PC-9 (cell line): Measurements from ENCODE around the gene OR2L3. TPM values are rescaled to one million over a fixed set of nuclear protein-coding genes. Genes with fewer than 3 reads are reported as not detected.

ENCODE experiments used
- BruUV-seq: library from RNA; stranded (reverse); fragments of 400-500 nt; replicated peaks from 2 replicates; lab custom pipeline; 2021; lab: Mats Ljungman, UMichigan
- CTCF ChIA-PET: fragments of 300-600 bp; sonication (Branson Sonifier 250); formaldehyde crosslinking; loops from one replicate; lab custom pipeline; 2022; ENCODE audit warnings: antibody characterized with exemption; lab: Charles Lee
- POLR2A ChIA-PET: fragments of 300-600 bp; sonication (Branson Sonifier 250); formaldehyde crosslinking; loops from one replicate; lab custom pipeline; 2022; ENCODE audit warnings: antibody characterized with exemption; ENCODE audit not compliant: unreplicated experiment; lab: Charles Lee
- DNase-seq, 2 experiments: peaks; one replicate each; pipeline versions ENCODE4 v3.0.0 to v3.0.0-alpha.2; 2015 to 2022; ENCODE audit warnings: mixed read lengths in 1 of 2
- H2AFZ ChIP-seq: fragments of 200-600 bp; sonication (generic); 2 replicates; pipeline ENCODE4 v1.8.1; 2017; ENCODE audit warnings: antibody characterized with exemption
- H3F3A ChIP-seq: fragments of 200-600 bp; sonication (generic); 2 replicates; pipeline ENCODE4 v1.8.1; 2017; ENCODE audit warnings: antibody characterized with exemption, mild to moderate bottlenecking, low read depth; ENCODE audit not compliant: insufficient read depth
- H3K27ac ChIP-seq: fragments of 200-600 bp; sonication (generic); 2 replicates; pipeline ENCODE4 v1.6.1; 2016; ENCODE audit warnings: mixed run types
- H3K27me3 ChIP-seq: fragments of 200-600 bp; sonication (generic); 2 replicates; pipeline ENCODE4 v1.6.1; 2016; ENCODE audit warnings: low read depth, mixed run types; ENCODE audit not compliant: insufficient read depth
- H3K36me3 ChIP-seq: fragments of 200-600 bp; sonication (generic); 2 replicates; pipeline ENCODE4 v1.6.1; 2016; ENCODE audit warnings: low read depth, mixed run types
- H3K4me1 ChIP-seq: fragments of 200-600 bp; sonication (generic); replicated peaks from 2 replicates; pipeline ENCODE4 v1.6.1; 2016; ENCODE audit warnings: mixed run types; ENCODE audit not compliant: insufficient read depth
- H3K4me2 ChIP-seq: fragments of 200-600 bp; sonication (generic); 2 replicates; pipeline ENCODE4 v1.6.1; 2017; ENCODE audit warnings: mixed run types
- H3K4me3 ChIP-seq: fragments of 200-600 bp; sonication (generic); 2 replicates; pipeline ENCODE4 v1.6.1; 2016; ENCODE audit warnings: mixed run types
- H3K79me2 ChIP-seq: fragments of 200-600 bp; sonication (generic); 2 replicates; pipeline ENCODE4 v1.6.1; 2017; ENCODE audit warnings: low read depth, mixed run types
- H3K9me2 ChIP-seq: fragments of 200-600 bp; sonication (generic); 2 replicates; pipeline ENCODE4 v1.8.1; 2017; ENCODE audit warnings: mild to moderate bottlenecking; ENCODE audit not compliant: insufficient read depth
- H3K9me3 ChIP-seq: fragments of 200-600 bp; sonication (generic); 2 replicates; pipeline ENCODE4 v1.8.1; 2016; ENCODE audit warnings: low read depth; ENCODE audit not compliant: insufficient read depth
- H4K20me1 ChIP-seq: fragments of 200-600 bp; sonication (generic); 2 replicates; pipeline ENCODE4 v1.8.1; 2017; ENCODE audit not compliant: insufficient read depth
- EZH2 ChIP-seq: fragments of 200-600 bp; sonication (generic); IDR thresholded peaks from 2 replicates; pipeline ENCODE4 v1.8.0; 2017; ENCODE audit warnings: antibody characterized with exemption, low read depth
- intact Hi-C: fragments of 100-400 bp; cut with micrococcal nuclease; formaldehyde crosslinking; loops from one replicate; pipeline ENCODE4 v1.10.0; 2022; ENCODE audit not compliant: unreplicated experiment
- total RNA-seq: library from RNA; stranded (reverse); gene quantifications from 2 replicates; pipeline ENCODE4 v1.2.3, GENCODE V29; 2021
- TF ChIP-seq, protein P1 (sequence below): fragments of 200-600 bp; sonication (generic); conservative IDR thresholded peaks from 2 replicates; pipeline ENCODE4 v1.6.1; 2017; ENCODE audit warnings: mixed run types, antibody characterized with exemption, mild to moderate bottlenecking, moderate library complexity

OR2L3 gene
- total RNA-seq, 1 experiment from 2014 or later, result not detected

- intact Hi-C loops, result no loop called here
- no TSS peak for BruUV-seq
- H3K4me2 ChIP-seq, result no peak within 1 kb of the TSS
- no peaks in the 10 kb centered on the region for H3K36me3 ChIP-seq
- H3K27ac ChIP-seq, result no peak within 1 kb of the TSS
- H3K27me3 ChIP-seq, result no peaks in the 10 kb centered on the region
- H3K79me2 ChIP-seq, result no peaks in the 10 kb centered on the region
- no peaks in the 10 kb centered on the region for H3F3A ChIP-seq
- DNase-seq, result no peak
- TF ChIP-seq EZH2, result no peak
- TF ChIP-seq, protein P1, sequence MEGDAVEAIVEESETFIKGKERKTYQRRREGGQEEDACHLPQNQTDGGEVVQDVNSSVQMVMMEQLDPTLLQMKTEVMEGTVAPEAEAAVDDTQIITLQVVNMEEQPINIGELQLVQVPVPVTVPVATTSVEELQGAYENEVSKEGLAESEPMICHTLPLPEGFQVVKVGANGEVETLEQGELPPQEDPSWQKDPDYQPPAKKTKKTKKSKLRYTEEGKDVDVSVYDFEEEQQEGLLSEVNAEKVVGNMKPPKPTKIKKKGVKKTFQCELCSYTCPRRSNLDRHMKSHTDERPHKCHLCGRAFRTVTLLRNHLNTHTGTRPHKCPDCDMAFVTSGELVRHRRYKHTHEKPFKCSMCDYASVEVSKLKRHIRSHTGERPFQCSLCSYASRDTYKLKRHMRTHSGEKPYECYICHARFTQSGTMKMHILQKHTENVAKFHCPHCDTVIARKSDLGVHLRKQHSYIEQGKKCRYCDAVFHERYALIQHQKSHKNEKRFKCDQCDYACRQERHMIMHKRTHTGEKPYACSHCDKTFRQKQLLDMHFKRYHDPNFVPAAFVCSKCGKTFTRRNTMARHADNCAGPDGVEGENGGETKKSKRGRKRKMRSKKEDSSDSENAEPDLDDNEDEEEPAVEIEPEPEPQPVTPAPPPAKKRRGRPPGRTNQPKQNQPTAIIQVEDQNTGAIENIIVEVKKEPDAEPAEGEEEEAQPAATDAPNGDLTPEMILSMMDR, result no peak
- ChIA-PET CTCF (no interaction called here), POLR2A (no interaction called here)
- H3K9me2 ChIP-seq, result no peaks in the 10 kb centered on the region
- H3K9me3 ChIP-seq, result no peaks in the 10 kb centered on the region
- no peaks in the 10 kb centered on the region for H3K4me1 ChIP-seq
- H2AFZ ChIP-seq, result no peak within 1 kb of the TSS
- no peak within 1 kb of the TSS for H3K4me3 ChIP-seq
- H4K20me1 ChIP-seq, result no peaks in the 10 kb centered on the region
Observed at GRCh38 chr1:248029770-248030169, 16.9 kb upstream of the OR2L3 start, which contains the start of gene OR2L2. OR2L2 (plus strand) TSS chr1:248030070; CDS start chr1:248038268, 8,198 bp downstream.

GRCh38 chr1:248045209-248045608 is 1.4 kb upstream of the OR2L3 start:
- Histone ChIP-seq H3K4me2 (no peak overlapping the region), H3K9me2 (no peaks in the 10 kb centered on the region), H3K4me1 (no peaks in the 10 kb centered on the region), H3F3A (no peaks in the 10 kb centered on the region), H3K79me2 (no peaks in the 10 kb centered on the region), H4K20me1 (no peaks in the 10 kb centered on the region), H3K4me3 (no peak overlapping the region), H3K9me3 (no peaks in the 10 kb centered on the region), H3K27me3 (no peaks in the 10 kb centered on the region), H3K27ac (no peak overlapping the region), H2AFZ (no peak overlapping the region), H3K36me3 (no peaks in the 10 kb centered on the region)
- TF ChIP-seq EZH2, result no peak
- TF ChIP-seq, protein P1, result no peak
- POLR2A ChIA-PET, result no interaction called here
- DNase-seq, result no peak
- BruUV-seq, result no TSS peak
- CTCF ChIA-PET, result no interaction called here
- intact Hi-C loops, result no loop called here

GRCh38 chr1:248047008-248047407 is 372 bp downstream of the OR2L3 start:
- POLR2A ChIA-PET, result no interaction called here
- H3F3A ChIP-seq, result no peaks in the 10 kb centered on the region
- TF ChIP-seq, protein P1, result no peak
- TF ChIP-seq EZH2, result no peak

More at GRCh38 chr1:248047008-248047407, 372 bp downstream of the OR2L3 start:
- Histone ChIP-seq H3K36me3 (no peaks in the 10 kb centered on the region), H4K20me1 (no peaks in the 10 kb centered on the region), H3K9me2 (no peaks in the 10 kb centered on the region), H3K4me3 (no peak overlapping the region), H3K4me2 (no peak overlapping the region), H3K4me1 (no peaks in the 10 kb centered on the region), H3K27me3 (no peaks in the 10 kb centered on the region), H3K79me2 (no peaks in the 10 kb centered on the region), H3K9me3 (no peaks in the 10 kb centered on the region), H3K27ac (no peak overlapping the region), H2AFZ (no peak overlapping the region)
- DNase-seq, result no peak
- no TSS peak for BruUV-seq
- intact Hi-C loops, result no loop called here
- CTCF ChIA-PET, result no interaction called here
